OCI-LY1 (cell line): ENCODE measurements around the gene ATP8A1.

ENCODE experiments used
- H2AFZ ChIP-seq: fragments of 200-600 bp; sonication (generic), shearing (Covaris generic); 2 replicates; pipeline ENCODE4 v1.6.0; 2014; ENCODE audit warnings: antibody characterized with exemption, mild to moderate bottlenecking, low read length
- H3F3A ChIP-seq: fragments of 200-600 bp; sonication (generic), shearing (Covaris generic); 2 replicates; pipeline ENCODE4 v1.6.0; 2014; ENCODE audit warnings: mild to moderate bottlenecking, antibody characterized with exemption, low read length, moderate library complexity; ENCODE audit not compliant: insufficient read depth
- H3K27ac ChIP-seq: fragments of 200-600 bp; sonication (generic); 2 replicates; pipeline ENCODE4 v1.5.1; 2014; ENCODE audit warnings: low read length, mixed run types, mild to moderate bottlenecking, low read depth; ENCODE audit not compliant: poor library complexity, severe bottlenecking
- H3K27me3 ChIP-seq: fragments of 200-600 bp; sonication (generic); 2 replicates; pipeline ENCODE4 v1.6.0; 2014; ENCODE audit warnings: antibody characterized with exemption, mild to moderate bottlenecking, low read length, moderate library complexity; ENCODE audit not compliant: insufficient read depth
- H3K36me3 ChIP-seq: fragments of 200-600 bp; sonication (generic); 2 replicates; pipeline ENCODE4 v1.6.1; 2014; ENCODE audit warnings: mild to moderate bottlenecking, antibody characterized with exemption, low read length, moderate library complexity, mixed read lengths; ENCODE audit not compliant: insufficient read depth
- H3K4me1 ChIP-seq: fragments of 200-600 bp; sonication (generic); 2 replicates; pipeline ENCODE4 v1.5.1; 2014; ENCODE audit warnings: mild to moderate bottlenecking, low read length, moderate library complexity; ENCODE audit not compliant: insufficient read depth, severe bottlenecking
- H3K4me2 ChIP-seq: fragments of 200-600 bp; sonication (generic), shearing (Covaris generic); 2 replicates; pipeline ENCODE4 v1.6.1; 2014; ENCODE audit warnings: low read length
- H3K4me3 ChIP-seq: fragments of 200-600 bp; sonication (generic); 2 replicates; pipeline ENCODE4 v1.5.1; 2014; ENCODE audit warnings: low read length, low read depth, mild to moderate bottlenecking, mixed read lengths; ENCODE audit not compliant: poor library complexity, severe bottlenecking
- H3K79me2 ChIP-seq: fragments of 200-600 bp; shearing (Covaris generic); 2 replicates; pipeline ENCODE4 v1.6.1; 2016; ENCODE audit warnings: mixed run types, low read length, mixed read lengths; ENCODE audit not compliant: insufficient read depth
- H3K9ac ChIP-seq: fragments of 200-600 bp; sonication (generic), shearing (Covaris generic); 2 replicates; pipeline ENCODE4 v1.6.1; 2014; ENCODE audit warnings: mild to moderate bottlenecking, low read length, mixed read lengths
- H3K9me2 ChIP-seq: fragments of 200-600 bp; sonication (generic), shearing (Covaris generic); 2 replicates; pipeline ENCODE4 v1.6.1; 2014; ENCODE audit warnings: low read depth, mild to moderate bottlenecking, low read length, mixed read lengths
- H3K9me3 ChIP-seq: fragments of 200-600 bp; shearing (Covaris generic); 2 replicates; pipeline ENCODE4 v1.6.1; 2014; ENCODE audit warnings: low read length, mixed read lengths
- H4K20me1 ChIP-seq: fragments of 200-600 bp; sonication (generic), shearing (Covaris generic); 2 replicates; pipeline ENCODE4 v1.6.0; 2016; ENCODE audit warnings: mild to moderate bottlenecking, low read length; ENCODE audit not compliant: insufficient read depth
- CTCF ChIP-seq: fragments of 200-600 bp; sonication (generic), shearing (Covaris generic); IDR thresholded peaks from 2 replicates; pipeline ENCODE4 v1.5.1; 2017; ENCODE audit warnings: mild to moderate bottlenecking, antibody characterized with exemption, low read length, moderate library complexity, mixed read lengths
- EZH2 ChIP-seq: fragments of 200-600 bp; sonication (generic), shearing (Covaris generic); IDR thresholded peaks from 2 replicates; pipeline ENCODE4 v1.8.0; 2017; ENCODE audit warnings: borderline replicate concordance, mixed run types, mild to moderate bottlenecking, antibody characterized with exemption, low read length, moderate library complexity, mixed read lengths

ATP8A1 gene

GRCh38 chr4:42515156-42515884, 141.6 kb downstream of the ATP8A1 start:
- H3K9me3 ChIP-seq: no peaks in the 10 kb centered on the region
- no peak overlapping the region for H3K4me2 ChIP-seq
- no peaks in the 10 kb centered on the region for H3K27me3 ChIP-seq
- H3K27ac ChIP-seq: no peak overlapping the region
- H3K4me1 ChIP-seq: no peaks in the 10 kb centered on the region
- H3K9me2 ChIP-seq: no peaks in the 10 kb centered on the region
- no peaks in the 10 kb centered on the region for H4K20me1 ChIP-seq
- no peaks in the 10 kb centered on the region for H3F3A ChIP-seq
- no peak overlapping the region for H3K9ac ChIP-seq
- H2AFZ ChIP-seq: no peak overlapping the region
- no peaks in the 10 kb centered on the region for H3K79me2 ChIP-seq
- H3K4me3 ChIP-seq: no peak overlapping the region
- H3K36me3 ChIP-seq: no peaks in the 10 kb centered on the region; the same call in 1 of the 2 replicates
- TF ChIP-seq EZH2 (no peak), CTCF (no peak)

GRCh38 chr4:42513748-42514492, 143.0 kb downstream of the ATP8A1 start:
- Histone ChIP-seq H2AFZ (no peak overlapping the region), H3K9me2 (no peaks in the 10 kb centered on the region), H3K9ac (no peak overlapping the region), H3K9me3 (no peaks in the 10 kb centered on the region), H3K4me1 (no peaks in the 10 kb centered on the region), H3K27ac (no peak overlapping the region), H3K4me2 (no peak overlapping the region), H3K4me3 (no peak overlapping the region), H3K36me3 (no peaks in the 10 kb centered on the region), H3K27me3 (no peaks in the 10 kb centered on the region), H4K20me1 (no peaks in the 10 kb centered on the region), H3F3A (no peaks in the 10 kb centered on the region), H3K79me2 (no peaks in the 10 kb centered on the region)
- no peak for TF ChIP-seq CTCF
- TF ChIP-seq EZH2: no peak

- Histone ChIP-seq H4K20me1 (no peaks in the 10 kb centered on the region), H3K9me2 (no peaks in the 10 kb centered on the region), H3F3A (no peaks in the 10 kb centered on the region), H2AFZ (no peak overlapping the region), H3K4me2 (no peak overlapping the region), H3K4me1 (no peaks in the 10 kb centered on the region), H3K9me3 (no peaks in the 10 kb centered on the region), H3K79me2 (no peaks in the 10 kb centered on the region), H3K36me3 (no peaks in the 10 kb centered on the region), H3K9ac (no peak overlapping the region), H3K27me3 (no peaks in the 10 kb centered on the region), H3K27ac (no peak overlapping the region), H3K4me3 (no peak overlapping the region)
- TF ChIP-seq CTCF (no peak), EZH2 (no peak)
These were observed 144.7 kb downstream of the ATP8A1 start for GRCh38 chr4:42512226-42512625.
